Measurements from ENCODE around the gene GPR4.
"Not testable (repeated sequence)": the region's sequence is repeated elsewhere in the genome, so short reads cannot be mapped to it uniquely, and the experiment has no call there.

The GPR4 gene

DNA sequence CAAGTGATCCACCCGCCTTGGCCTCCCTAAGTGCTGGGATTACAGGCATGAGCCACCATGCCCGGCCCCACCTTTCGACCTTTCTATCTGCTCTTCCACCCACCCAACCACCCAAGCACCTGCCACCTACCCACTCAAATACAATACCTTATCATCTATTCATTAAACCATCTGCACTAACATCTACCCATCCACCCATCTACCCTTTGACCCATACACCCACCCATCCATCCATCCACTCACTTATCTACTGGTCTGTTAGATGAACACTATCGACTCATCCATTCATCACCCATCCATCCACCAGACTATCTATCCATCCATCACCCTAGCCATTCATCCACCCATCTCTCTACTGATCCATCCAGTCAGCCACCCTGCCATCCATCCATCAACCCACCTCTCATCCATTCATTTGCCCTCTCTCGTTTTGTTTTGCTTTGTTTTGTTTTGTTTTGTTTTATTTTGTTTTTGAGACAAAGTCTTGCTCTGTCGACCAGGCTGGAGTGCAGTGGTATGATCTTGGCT is 20.0 kb upstream of the GPR4 start:
- DNase-seq (ENCODE audit: low read depth) = no peak

DNA sequence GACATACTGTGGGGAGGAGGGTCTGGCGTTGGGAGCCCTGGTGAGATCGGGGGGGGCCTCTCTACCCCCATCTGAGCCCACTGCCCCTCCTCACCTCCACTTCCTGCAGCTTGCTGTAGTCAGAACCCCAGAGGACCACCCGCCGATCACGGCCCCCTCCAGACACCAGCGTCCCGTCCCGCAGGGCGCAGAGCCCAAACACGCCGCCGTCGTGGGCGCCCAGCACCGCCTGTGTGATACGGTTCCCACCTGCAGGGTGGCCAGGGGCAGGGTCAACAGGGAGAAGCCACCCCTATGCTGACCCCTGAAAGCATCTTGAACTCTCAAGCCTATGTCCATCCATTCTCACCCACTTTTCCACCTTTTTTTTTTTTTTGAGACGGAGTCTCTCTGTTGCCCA is 19.4 kb upstream of the GPR4 start:
- DNase-seq (ENCODE audit: low read depth) = no peak

GRCh38 chr19:45616704-45617017 is 14.6 kb upstream of the GPR4 start:
- no peak for DNase-seq (ENCODE audit: low read depth)

GRCh38 chr19:45615795-45616703 is 14.0 kb upstream of the GPR4 start:
- peak; percentile 87 for DNase-seq (ENCODE audit: low read depth)

GRCh38 chr19:45615056-45615455 is 13.0 kb upstream of the GPR4 start:
- not testable (repeated sequence) for DNase-seq (ENCODE audit: low read depth)

GRCh38 chr19:45613926-45614725 is 12.1 kb upstream of the GPR4 start:
- DNase-seq (ENCODE audit: low read depth) = peak; percentile 92

GRCh38 chr19:45608948-45609347 is 6.9 kb upstream of the GPR4 start:
- no peak for DNase-seq (ENCODE audit: low read depth)

DNA sequence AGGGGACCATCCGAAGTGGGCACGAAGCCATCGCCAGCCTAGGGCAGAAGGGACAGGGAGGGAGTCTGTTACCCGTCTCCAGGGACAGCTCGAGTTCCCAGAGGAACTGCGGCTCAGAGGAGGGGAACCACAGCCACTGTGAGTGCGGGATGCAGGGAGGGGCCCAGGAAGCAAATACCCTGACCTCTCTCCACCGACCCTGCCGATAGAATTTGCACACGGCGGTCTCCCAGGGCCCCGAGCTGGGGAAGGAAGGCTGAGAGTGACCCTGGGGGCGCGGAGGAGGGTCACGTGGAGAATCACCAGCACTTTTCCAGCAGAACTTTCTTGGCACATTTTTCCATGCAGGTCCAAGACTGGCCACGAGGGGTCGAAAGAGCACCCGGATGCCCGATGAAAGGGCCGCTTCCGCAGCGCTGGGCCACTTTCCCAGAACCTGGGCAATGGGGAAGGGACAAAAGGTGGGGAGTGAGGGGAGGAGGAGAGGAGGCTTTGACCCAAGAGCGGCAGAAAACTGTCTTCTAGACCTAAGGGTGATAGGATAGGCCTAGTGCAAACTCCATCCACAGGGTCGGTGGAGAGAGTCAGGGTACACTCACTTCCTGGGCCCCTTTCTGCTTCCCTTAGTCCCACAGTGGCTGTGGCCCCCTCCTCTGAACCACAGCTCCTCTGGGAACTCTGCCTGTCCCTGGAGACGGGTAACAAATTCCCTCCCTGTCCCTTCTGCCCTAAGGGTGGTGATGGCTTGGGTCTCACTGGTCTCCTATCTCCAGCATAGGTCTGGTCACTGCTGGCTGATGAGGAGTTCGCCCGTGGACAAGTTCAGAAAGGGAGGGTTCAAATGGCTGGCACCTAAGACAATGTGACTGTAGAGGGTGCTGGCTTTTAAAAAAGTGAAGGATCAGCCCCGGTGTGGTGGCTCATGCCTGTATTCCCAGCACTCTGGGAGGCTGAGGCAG is 5.3 kb upstream of the GPR4 start:
- DNase-seq (ENCODE audit: low read depth) = peak; percentile 58

DNA sequence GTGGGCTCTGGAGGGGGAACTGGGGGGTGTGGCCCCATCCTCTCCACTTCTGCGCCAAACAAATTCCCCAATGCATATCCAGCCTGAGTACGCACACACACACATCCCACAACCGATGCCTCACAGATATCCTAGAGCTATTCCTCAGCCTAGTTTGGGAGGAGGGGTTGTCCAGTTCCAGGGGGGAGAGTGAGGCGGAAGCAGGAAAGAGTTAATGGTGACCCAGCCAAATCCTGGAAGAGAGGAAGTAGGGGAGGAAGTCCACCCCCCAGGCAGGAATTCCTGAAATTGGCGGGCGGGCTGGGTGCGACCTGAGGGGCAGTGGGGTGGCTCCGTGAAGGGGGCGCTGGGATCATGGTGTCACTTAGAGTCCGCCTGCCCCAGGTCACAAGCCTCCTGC is 897 bp downstream of the GPR4 start:
- no peak for DNase-seq (ENCODE audit: low read depth)

DNA sequence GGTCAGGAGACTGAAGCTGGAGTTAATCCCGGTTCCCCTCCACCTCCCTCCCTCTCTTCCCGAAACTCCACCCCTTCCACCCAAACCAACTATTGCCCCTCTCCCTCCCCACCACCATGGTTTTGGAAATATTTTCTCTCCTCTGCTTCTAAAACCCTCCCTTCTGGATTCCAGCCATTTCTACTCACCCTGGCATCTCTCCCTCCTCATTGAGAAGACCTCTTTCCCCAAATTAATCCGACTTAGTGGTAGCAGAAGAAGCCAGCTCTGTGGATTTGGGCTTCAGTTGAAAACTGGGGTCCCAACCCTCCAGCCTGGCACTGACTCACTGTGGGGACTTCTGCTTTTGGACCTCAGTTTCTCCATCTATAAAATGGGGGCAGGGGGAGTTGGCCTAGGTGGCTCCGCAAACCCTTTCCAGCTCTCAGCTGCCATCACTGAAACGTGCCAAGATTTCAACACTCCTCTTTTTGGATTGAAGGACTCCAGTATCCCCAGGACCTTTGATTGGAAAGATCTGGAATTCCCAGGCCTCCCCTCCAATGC is 1.6 kb downstream of the GPR4 start:
- DNase-seq (ENCODE audit: low read depth) = no peak

GRCh38 chr19:45599286-45599685 is 2.7 kb downstream of the GPR4 start:
- no peak for DNase-seq (ENCODE audit: low read depth)

- DNase-seq (ENCODE audit: low read depth) = no peak
Measured at GRCh38 chr19:45598267-45599001, 3.6 kb downstream of the GPR4 start.

- no peak for DNase-seq (ENCODE audit: low read depth)
Measured at GRCh38 chr19:45597425-45598111, 4.4 kb downstream of the GPR4 start.

GRCh38 chr19:45595814-45596213 is 6.2 kb downstream of the GPR4 start:
- DNase-seq (ENCODE audit: low read depth) = no peak

- DNase-seq (ENCODE audit: low read depth) = no peak
Measured at GRCh38 chr19:45593520-45593919, 8.5 kb downstream of the GPR4 start.

GRCh38 chr19:45592366-45592765 is 9.6 kb downstream of the GPR4 start:
- DNase-seq (ENCODE audit: low read depth) = no peak

DNA sequence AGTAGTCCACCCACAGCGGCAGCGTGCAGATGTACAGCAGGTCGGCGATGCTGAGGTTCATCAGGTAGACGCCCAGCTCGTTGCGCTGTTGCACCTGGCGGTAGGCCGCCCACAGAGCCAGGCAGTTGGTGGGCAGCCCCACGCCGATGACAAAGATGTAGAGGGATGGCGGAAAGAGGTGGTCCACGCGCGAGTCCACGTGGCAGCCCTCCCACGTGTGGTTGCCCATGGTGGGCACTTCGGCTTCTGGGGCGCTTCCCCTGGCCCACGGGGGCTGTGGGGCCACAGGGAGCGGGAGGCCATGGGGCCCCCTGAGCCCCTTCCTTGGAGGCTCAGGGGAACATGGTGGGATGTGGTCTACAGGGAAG is 10.4 kb downstream of the GPR4 start:
- DNase-seq (ENCODE audit: low read depth) = no peak

- DNase-seq (ENCODE audit: low read depth) = peak; percentile 34
Measured at GRCh38 chr19:45591004-45591637, 10.9 kb downstream of the GPR4 start.

DNA sequence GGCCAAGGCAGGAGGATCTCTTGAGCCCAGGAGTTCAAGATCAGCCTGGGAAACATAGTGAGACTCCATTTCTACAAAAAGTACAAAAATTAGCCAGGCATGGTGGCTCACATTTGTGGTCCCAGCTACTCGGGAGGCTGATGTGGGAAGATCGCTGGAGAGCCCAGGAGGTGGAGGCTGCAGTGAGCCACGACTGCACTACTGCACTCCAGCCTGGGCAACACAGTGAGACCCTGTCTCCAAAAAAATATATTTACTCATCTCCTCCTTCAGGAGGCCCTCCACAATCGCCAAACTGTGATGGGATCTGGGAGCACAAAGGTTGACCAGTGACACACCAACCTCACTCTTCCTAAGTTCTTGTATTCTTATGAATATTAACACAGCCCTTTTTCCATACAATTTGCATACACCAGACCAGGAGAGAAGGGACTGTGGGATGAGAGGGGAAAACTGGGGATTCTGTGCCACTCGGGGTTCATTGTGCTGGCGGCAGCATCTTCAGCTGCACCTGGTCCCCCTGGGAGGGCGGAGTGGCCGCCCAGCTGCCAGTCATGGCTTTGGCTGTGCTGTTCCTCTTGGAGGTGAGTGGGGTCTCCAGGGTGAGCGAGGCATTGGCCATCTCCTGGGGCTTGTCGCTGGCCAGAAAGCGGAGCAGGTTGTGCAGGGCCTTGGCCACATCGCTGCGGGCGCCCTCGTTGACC is 11.6 kb downstream of the GPR4 start:
- DNase-seq (ENCODE audit: low read depth) = no peak
